ENCODE results near the gene INAVA.

INAVA gene

DNA sequence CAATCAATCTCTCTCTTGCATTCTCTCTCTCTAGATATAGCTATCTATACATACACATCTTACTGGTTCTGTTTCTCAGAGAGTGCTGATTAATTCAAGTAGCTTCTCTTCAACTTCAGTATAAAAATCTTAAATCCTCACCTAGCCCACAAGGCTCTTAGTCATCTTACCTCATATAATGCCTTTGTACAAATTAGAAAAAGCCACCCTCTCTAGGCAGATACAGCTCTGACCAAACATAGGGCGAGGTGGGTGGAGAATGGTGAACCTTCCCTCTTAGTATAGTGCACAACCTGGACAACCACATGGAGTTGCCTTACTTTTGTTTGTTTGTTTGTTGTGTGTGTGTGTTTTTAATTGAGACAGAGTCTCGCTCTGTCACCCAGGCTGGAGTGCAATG is 5.1 kb upstream of the INAVA start:
- TF ChIP-seq, protein P1, sequence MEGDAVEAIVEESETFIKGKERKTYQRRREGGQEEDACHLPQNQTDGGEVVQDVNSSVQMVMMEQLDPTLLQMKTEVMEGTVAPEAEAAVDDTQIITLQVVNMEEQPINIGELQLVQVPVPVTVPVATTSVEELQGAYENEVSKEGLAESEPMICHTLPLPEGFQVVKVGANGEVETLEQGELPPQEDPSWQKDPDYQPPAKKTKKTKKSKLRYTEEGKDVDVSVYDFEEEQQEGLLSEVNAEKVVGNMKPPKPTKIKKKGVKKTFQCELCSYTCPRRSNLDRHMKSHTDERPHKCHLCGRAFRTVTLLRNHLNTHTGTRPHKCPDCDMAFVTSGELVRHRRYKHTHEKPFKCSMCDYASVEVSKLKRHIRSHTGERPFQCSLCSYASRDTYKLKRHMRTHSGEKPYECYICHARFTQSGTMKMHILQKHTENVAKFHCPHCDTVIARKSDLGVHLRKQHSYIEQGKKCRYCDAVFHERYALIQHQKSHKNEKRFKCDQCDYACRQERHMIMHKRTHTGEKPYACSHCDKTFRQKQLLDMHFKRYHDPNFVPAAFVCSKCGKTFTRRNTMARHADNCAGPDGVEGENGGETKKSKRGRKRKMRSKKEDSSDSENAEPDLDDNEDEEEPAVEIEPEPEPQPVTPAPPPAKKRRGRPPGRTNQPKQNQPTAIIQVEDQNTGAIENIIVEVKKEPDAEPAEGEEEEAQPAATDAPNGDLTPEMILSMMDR (IDR thresholded peaks at IDR 0.05) = no peak

DNA sequence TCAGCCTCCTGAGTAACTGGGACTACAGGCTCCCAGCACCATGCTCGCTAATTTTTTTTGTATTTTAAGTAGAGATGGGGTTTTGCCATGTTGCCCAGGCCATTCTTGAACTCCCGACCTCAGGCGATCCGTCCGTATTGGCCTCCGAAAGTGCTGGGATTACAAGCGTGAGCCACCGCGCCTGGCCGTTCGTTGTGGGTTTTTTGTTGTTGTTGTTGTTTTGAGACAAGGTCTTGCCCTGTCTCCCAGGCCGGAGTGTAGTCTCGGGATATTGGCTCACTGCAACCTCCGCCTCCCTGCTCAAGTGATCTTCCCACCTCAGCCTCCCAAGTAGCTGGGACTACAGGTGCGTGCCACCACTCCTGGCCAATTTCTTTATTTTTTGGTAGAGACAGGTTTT is 4.7 kb upstream of the INAVA start:
- TF ChIP-seq, protein P1 (IDR thresholded peaks at IDR 0.05) = no peak

DNA sequence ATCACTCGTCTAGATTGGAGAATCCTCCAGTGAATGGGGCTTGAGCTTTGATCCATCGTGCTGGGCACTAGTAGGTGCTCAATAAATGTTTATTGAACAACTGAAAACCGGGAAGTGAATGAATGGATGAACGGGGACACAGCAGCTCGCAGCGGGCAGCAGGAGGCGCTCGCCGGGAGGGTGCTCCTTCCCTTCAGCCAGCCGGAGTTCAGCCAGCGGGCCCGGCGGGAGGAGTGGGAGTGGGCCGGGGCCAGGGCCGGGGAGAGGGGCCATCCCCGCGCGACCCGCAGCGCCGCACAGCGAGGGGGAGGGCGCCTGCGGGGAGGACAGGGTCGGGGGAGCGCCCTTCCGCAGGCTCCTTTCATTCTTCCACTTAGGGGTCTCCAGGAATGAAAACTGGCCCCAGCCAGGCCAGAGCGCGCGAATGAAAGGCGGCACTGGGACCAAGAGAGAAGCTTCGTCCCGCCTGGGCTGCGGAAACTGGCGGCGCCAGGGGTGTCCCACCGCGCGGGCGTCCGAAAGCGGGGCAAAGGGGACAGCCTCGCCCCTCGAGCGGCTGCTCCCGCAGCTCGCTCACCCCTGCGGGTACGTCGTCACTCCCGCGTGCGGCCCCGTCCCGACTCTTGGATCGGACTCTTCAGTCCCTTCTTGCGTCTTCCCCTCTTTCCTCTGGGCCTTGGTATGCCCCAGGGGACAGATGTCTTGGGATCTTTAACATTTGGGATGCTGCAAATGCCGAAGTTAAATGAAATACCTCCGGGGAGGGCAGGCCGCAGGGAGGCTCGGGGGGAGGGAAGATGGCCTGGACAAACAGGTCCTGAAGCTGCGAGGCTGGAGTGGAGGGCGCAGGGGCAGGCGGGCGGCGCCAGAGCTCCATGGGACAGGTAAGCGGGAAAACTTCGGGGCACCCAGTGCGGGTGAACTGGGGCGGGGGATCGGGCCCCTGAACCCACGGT is 3.6 kb upstream of the INAVA start:
- TF ChIP-seq, protein P1 (IDR thresholded peaks at IDR 0.05) = peak; percentile 30; the same call in 1 of the 2 replicates

DNA sequence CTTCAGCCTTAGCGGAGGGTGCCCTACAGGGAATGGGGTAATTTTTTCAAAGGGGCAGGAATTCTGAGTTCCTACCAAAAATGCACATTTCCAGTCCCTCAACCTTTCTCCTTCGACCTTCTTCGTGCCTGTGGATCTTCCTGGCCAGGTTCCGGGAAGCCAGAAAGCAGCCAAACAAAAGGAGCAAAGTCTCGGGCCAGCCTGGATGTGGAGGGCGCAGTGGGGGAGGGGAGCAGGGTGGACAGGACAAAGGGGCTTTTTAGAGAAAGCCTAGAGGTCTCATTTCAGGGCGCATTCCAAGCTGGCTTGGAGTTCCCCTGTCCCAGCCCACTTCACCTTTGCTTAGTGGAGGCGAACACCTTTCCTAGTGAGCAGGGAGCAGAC is 2.9 kb upstream of the INAVA start:
- TF ChIP-seq, protein P1 (IDR thresholded peaks at IDR 0.05) = no peak

DNA sequence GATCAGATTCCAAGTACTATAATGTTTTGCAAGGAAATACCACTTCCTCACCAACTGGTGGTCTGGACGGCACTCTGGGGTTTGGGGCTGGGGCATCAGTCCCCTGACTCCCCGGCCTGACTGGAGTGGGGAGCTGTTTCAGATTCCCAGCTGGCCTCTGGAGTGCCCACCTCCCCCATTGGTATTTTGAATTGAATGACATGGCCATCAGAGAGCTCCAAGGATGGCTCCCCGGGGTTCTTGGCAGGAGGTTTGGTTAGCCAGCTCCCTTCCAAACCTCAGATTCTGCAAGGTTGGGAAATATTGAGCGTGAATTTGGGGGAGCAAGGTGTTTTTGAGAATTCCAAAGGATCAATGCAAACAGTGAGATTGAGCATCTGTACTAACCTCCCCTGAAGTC is 2.2 kb upstream of the INAVA start:
- TF ChIP-seq, protein P1 (IDR thresholded peaks at IDR 0.05) = no peak

DNA sequence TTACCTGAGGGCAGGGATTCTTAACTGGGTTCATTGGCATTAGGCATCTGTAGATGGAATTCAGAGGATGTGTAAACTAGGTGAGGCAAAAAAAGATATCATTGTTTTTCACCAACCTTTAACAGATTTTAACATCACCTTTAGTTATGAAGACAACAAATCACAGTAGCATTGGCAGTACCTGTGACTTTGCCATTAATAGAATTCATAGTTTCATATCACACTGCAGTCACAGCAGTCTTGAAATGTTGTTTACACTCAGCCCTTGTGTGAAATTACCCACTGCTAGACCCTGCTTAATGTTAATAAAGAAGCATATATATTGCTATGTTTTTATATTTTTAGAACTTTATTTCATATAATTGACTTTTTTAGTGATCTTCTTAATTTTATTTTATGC is 1.7 kb upstream of the INAVA start:
- TF ChIP-seq, protein P1 (IDR thresholded peaks at IDR 0.05) = no peak

DNA sequence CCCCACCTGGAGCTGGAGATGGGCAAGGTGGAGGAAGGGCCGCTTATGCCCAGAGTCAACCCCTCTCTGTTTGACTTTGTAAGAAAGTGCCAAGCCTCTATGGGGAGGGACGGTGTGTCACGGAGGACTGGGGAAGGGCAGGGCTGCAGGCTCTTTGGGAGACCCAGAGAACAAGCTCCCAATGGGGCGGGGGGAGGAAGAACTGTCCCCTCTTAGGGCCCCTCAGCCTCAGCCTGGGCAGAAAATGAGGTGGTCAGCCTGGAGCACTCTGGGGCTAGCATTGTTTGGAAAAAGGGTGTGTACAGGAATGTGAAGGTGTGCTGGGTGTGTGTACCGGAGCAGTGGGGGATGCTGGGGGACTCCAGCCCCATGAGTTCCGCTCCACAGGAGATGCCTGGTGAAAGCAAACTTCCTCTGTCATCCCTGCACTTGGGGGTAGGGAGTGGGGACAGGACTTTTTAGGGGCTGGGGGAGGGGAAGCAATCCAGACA is 1.2 kb upstream of the INAVA start:
- TF ChIP-seq, protein P1 (IDR thresholded peaks at IDR 0.05) = no peak

Measured in LNCAP (cell line).